Stimulated activated effector memory CD8-positive, alpha-beta T cell treated with anti-CD3 and anti-CD28 coated beads, Interleukin-12 subunit alpha, Interleukin-12 subunit beta, amount 100 ng/mL, for 72 hours (primary cell): ENCODE results near the gene OR6X1.

ENCODE experiments used
- ATAC-seq: fragments of 150-1000 bp; cut with Tn5 transposase; 2 replicates; pipeline ENCODE4 v1.10.0; 2021
- DNase-seq, 2 donors: peaks; one replicate each; pipeline ENCODE4 v3.0.0; 2021 to 2022; ENCODE audit warnings: low spot score in 2 of 2
- H3K27ac Mint-ChIP-seq: one replicate; pipeline ENCODE4 v1.8.0; 2022; ENCODE audit warnings: mild to moderate bottlenecking, mixed read lengths
- H3K36me3 Mint-ChIP-seq: one replicate; pipeline ENCODE4 v1.8.0; 2022; ENCODE audit warnings: mild to moderate bottlenecking, mixed read lengths
- H3K4me1 Mint-ChIP-seq: one replicate; pipeline ENCODE4 v1.8.0; 2022; ENCODE audit warnings: mixed read lengths
- H3K4me3 Mint-ChIP-seq: one replicate; pipeline ENCODE4 v1.8.0; 2022; ENCODE audit warnings: mild to moderate bottlenecking, mixed read lengths
- H3K9me3 Mint-ChIP-seq: one replicate; pipeline ENCODE4 v1.8.0; 2022; ENCODE audit warnings: mixed read lengths

Gene OR6X1, protein sequence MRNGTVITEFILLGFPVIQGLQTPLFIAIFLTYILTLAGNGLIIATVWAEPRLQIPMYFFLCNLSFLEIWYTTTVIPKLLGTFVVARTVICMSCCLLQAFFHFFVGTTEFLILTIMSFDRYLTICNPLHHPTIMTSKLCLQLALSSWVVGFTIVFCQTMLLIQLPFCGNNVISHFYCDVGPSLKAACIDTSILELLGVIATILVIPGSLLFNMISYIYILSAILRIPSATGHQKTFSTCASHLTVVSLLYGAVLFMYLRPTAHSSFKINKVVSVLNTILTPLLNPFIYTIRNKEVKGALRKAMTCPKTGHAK

DNA sequence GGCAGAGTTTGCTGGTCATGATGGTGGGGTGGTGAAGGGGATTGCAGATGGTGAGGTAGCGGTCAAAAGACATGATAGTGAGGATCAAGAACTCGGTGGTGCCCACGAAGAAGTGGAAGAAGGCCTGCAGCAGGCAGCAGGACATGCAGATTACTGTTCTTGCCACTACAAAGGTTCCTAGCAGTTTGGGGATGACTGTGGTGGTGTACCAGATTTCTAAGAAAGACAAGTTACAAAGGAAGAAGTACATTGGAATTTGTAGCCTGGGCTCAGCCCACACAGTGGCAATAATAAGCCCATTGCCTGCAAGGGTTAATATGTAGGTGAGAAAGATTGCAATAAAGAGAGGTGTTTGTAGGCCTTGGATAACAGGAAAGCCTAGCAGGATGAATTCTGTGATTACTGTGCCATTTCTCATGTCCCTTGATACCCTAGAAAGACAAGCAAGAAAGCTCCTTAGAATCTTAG is at the start of gene OR6X1:
TSS of gene OR6X1 (minus strand) at position 418 of the 468 bp plus-strand sequence. CDS start at position 418, 0 bp downstream.
- no peak for DNase-seq
- Mint-ChIP-seq H3K27ac (no peak within 1 kb of the TSS), H3K4me3 (no peak within 1 kb of the TSS), H3K36me3 (peaks cover 4% of the 10 kb centered on the region), H3K9me3 (no peaks in the 10 kb centered on the region), H3K4me1 (no peaks in the 10 kb centered on the region)
- ATAC-seq: peak; percentile 26

DNA sequence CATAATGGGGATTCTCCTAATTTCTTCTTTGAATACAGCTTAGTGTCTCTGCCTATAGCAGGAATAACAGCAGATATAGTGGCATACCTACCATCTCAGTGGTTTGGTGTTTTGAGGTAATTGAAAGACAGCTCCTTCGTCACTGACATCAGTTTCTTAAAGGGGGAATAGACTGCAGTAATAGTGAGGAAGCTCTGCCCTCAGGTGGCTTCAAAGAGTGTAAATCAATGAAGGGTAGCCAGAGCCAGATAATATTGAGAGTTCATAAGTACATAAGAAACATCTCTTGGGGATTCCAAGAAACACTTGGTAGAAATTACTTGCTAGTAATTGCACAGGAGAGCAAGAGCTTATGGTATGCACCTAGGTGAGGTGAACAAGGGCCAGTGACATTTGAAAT is 47.4 kb upstream of the OR6X1 start:
- no peak for DNase-seq
- ATAC-seq: no peak
- Mint-ChIP-seq H3K4me3 (no peak overlapping the region), H3K36me3 (no peaks in the 10 kb centered on the region), H3K9me3 (no peaks in the 10 kb centered on the region), H3K27ac (no peak overlapping the region), H3K4me1 (no peaks in the 10 kb centered on the region)

DNA sequence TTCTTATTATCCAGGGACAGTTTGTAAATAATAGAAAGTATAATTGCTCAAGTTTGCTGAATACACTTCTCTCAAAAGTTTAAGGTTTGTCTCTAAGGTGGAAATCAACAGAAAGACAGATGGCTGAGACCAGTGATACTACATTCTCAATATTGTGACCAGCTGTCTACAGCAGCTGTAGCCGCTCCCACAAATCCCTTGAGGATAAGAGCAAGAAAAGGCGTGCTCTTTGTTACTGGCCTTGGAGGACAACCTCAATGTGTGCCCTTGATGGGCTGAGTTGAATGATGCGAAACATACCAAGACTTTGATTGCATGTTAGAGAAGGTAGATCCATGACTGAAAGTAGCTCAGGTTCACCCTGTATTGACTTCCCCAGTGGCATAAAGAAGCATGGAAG is 45.7 kb upstream of the OR6X1 start:
- no peaks in the 10 kb centered on the region for H3K9me3 Mint-ChIP-seq
- DNase-seq (no peak), ATAC-seq (no peak)
- H3K36me3 Mint-ChIP-seq: no peaks in the 10 kb centered on the region
- H3K27ac Mint-ChIP-seq: no peak overlapping the region
- no peak overlapping the region for H3K4me3 Mint-ChIP-seq
- H3K4me1 Mint-ChIP-seq: no peaks in the 10 kb centered on the region

DNA sequence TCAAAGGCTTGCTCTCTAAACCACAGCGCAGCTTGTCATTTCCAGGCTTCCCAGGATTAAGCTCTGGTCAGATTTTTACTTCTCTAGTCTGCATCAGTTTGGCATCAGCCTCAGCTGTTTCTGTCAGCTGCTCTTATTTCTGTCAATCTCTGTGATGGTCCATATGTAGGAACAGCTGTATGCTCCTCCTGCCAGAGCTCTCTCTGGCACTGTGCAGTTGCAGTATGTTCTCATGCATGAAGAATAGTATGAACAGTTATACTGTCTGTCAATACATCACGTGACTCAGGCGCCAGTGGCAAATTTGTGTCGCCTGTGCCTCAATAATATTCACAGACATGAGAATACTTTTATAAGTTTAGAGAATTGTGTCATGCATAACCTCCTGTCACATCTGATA is 45.1 kb upstream of the OR6X1 start:
- Mint-ChIP-seq H3K27ac (no peak overlapping the region), H3K9me3 (no peaks in the 10 kb centered on the region), H3K4me3 (no peak overlapping the region), H3K36me3 (no peaks in the 10 kb centered on the region), H3K4me1 (no peaks in the 10 kb centered on the region)
- DNase-seq (no peak), ATAC-seq (no peak)

DNA sequence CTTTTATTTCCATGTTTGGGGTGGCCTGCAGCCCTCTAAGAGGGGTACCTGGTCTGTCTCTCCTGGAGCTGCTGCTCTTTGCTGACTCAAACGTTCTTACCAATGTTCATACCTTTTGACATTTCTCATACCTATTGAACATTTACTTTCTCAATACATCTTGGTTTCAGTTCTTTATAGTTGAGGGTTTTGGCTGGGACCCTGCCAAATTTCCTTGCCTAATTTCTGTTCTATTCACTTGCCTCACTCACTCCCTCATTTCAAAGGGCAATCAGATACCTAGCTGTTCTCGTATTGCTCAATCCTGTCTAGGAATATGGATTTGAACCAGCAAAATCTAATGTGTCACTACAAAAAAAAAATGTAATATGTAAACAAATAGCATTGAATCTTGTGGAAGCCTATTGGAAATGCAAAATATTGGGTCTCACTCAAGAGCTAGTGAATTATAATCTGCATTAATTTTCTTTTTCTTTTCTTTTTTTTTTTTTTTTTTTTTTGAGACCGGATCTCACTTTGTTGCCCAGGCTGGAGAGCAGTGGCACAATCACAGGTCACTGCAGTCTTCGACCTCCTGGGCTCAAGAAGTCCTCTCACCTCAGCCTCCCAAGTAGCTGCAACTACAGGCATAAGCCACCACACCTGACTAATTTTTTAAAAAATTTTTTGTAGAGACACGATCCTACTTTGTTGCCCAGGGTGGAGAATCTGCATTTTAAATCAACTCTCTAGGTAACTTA is 44.4 kb upstream of the OR6X1 start:
- Mint-ChIP-seq H3K9me3 (no peaks in the 10 kb centered on the region), H3K4me3 (no peak overlapping the region), H3K27ac (no peak overlapping the region), H3K4me1 (no peaks in the 10 kb centered on the region), H3K36me3 (no peaks in the 10 kb centered on the region)
- DNase-seq (no peak), ATAC-seq (no peak)

- ATAC-seq: no peak
- no peak for DNase-seq
- Mint-ChIP-seq H3K36me3 (no peaks in the 10 kb centered on the region), H3K4me1 (no peaks in the 10 kb centered on the region), H3K27ac (no peak overlapping the region), H3K4me3 (no peak overlapping the region), H3K9me3 (no peaks in the 10 kb centered on the region)
Measured at GRCh38 chr11:123798079-123798478, 43.8 kb upstream of the OR6X1 start.

DNA sequence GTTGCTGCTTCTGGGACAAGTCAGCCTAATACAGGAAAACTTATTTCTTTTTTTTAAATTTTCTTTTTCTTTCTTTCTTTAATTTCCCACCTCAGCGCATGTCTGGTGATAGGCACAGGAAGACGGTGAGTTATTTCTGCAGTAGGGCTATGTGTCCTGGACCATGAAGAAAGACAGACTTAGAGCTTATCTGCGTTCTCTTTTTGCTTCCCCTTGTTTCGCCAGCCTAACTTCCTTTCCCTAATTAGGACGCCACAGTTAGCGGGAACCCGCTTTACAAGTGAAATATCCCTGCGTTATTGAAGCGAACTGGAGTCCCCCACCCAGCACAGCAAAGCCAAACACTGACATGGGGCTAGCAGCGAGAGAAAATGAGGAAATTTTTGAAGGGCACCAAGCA is 43.2 kb upstream of the OR6X1 start:
- DNase-seq (no peak), ATAC-seq (no peak)
- no peak overlapping the region for H3K4me3 Mint-ChIP-seq
- H3K36me3 Mint-ChIP-seq: no peaks in the 10 kb centered on the region
- no peak overlapping the region for H3K27ac Mint-ChIP-seq
- H3K9me3 Mint-ChIP-seq: no peaks in the 10 kb centered on the region
- H3K4me1 Mint-ChIP-seq: no peaks in the 10 kb centered on the region

DNA sequence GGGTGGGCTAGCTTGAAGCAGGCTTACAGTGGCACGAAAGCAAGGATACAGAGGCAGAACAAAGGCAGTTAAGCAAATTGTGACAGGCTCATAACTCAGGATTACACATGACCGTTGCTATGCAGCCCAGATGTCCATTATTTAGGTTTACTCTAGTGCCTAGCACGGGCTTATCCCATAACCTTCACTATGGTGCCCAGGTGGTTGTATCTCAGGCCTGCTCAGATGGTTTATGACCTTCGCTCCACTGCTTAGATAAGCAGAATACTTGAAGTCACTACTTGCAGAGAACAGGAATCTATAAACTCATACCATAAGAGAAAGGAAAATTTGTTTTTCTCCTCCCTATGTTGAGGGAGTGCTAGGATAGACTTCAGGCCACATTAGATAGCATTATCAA is 42.8 kb upstream of the OR6X1 start:
- ATAC-seq (no peak), DNase-seq (no peak)
- Mint-ChIP-seq H3K4me3 (no peak overlapping the region), H3K27ac (no peak overlapping the region), H3K36me3 (no peaks in the 10 kb centered on the region), H3K9me3 (no peaks in the 10 kb centered on the region), H3K4me1 (no peaks in the 10 kb centered on the region)

DNA sequence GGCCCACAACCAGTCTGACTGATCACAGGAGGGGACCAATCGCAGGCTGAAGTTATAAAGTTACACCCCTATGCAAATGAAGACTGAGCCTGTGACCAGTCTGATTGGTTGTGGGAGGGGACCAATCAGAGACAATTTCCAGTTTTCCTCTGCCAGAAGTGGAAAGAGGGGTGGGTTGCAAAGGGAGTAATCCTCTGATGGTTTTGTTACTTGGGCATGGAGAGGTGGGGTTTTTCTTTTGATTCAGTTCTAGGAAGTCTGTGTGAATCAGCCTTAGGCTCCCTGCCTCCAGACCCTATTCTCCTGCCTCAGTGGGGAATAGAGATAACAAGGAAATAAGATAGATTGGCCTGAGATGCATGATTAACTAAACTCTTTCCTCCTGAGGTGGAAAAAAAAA is 41.9 kb upstream of the OR6X1 start:
- Mint-ChIP-seq H3K4me3 (no peak overlapping the region), H3K27ac (no peak overlapping the region), H3K9me3 (no peaks in the 10 kb centered on the region), H3K4me1 (no peaks in the 10 kb centered on the region), H3K36me3 (no peaks in the 10 kb centered on the region)
- no peak for ATAC-seq
- no peak for DNase-seq

- Mint-ChIP-seq H3K9me3 (no peaks in the 10 kb centered on the region), H3K4me1 (no peaks in the 10 kb centered on the region), H3K36me3 (no peaks in the 10 kb centered on the region), H3K27ac (no peak overlapping the region), H3K4me3 (no peak overlapping the region)
- DNase-seq (no peak), ATAC-seq (no peak)
Measured at GRCh38 chr11:123783536-123783935, 29.2 kb upstream of the OR6X1 start.

DNA sequence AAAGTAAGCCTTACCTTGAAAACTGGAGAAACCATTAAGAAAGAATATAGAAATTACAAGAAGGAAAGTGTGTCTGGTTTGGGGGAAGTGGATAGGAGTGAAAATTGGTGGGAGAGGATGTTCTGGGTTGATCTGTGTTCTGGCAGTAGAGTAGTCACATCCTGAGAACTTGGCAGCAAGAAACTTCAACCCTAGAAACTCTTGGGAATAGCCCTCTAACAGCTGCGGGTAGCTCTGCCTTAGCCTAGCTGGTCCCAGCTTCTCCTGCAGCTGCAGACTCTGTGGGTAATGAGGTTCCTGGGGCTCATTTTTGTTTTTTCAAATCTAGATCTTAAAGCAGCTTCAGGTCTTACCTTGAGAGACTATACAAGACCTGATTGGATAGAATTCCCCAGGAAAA is 24.2 kb upstream of the OR6X1 start:
- Mint-ChIP-seq H3K4me3 (no peak overlapping the region), H3K27ac (no peak overlapping the region), H3K4me1 (no peaks in the 10 kb centered on the region), H3K36me3 (no peaks in the 10 kb centered on the region), H3K9me3 (no peaks in the 10 kb centered on the region)
- no peak for ATAC-seq
- DNase-seq: no peak

- Mint-ChIP-seq H3K27ac (no peak overlapping the region), H3K9me3 (no peaks in the 10 kb centered on the region), H3K4me1 (no peaks in the 10 kb centered on the region), H3K36me3 (no peaks in the 10 kb centered on the region), H3K4me3 (no peak overlapping the region)
- DNase-seq (no peak), ATAC-seq (no peak)
Measured at GRCh38 chr11:123775715-123776549, 21.6 kb upstream of the OR6X1 start.

GRCh38 chr11:123775289-123775688 is 21.0 kb upstream of the OR6X1 start:
- Mint-ChIP-seq H3K36me3 (no peaks in the 10 kb centered on the region), H3K4me1 (no peaks in the 10 kb centered on the region), H3K4me3 (no peak overlapping the region), H3K27ac (no peak overlapping the region), H3K9me3 (no peaks in the 10 kb centered on the region)
- no peak for ATAC-seq
- no peak for DNase-seq

GRCh38 chr11:123773959-123774358 is 19.6 kb upstream of the OR6X1 start:
- H3K4me3 Mint-ChIP-seq: no peak overlapping the region
- ATAC-seq: no peak
- no peaks in the 10 kb centered on the region for H3K4me1 Mint-ChIP-seq
- H3K27ac Mint-ChIP-seq: no peak overlapping the region
- no peak for DNase-seq
- no peaks in the 10 kb centered on the region for H3K9me3 Mint-ChIP-seq
- H3K36me3 Mint-ChIP-seq: no peaks in the 10 kb centered on the region

GRCh38 chr11:123773026-123773425 is 18.7 kb upstream of the OR6X1 start:
- H3K9me3 Mint-ChIP-seq: no peaks in the 10 kb centered on the region
- no peaks in the 10 kb centered on the region for H3K4me1 Mint-ChIP-seq
- DNase-seq (no peak), ATAC-seq (no peak)
- no peaks in the 10 kb centered on the region for H3K36me3 Mint-ChIP-seq
- no peak overlapping the region for H3K27ac Mint-ChIP-seq
- no peak overlapping the region for H3K4me3 Mint-ChIP-seq
